HepG2 (cell line): ENCODE measurements around the gene NTN5. TPM values are rescaled to one million over a fixed set of nuclear protein-coding genes. Genes with fewer than 3 reads are reported as not detected.
A peak's percentile ranks its signal among the peaks of the same experiment; 100 is the strongest.

Experiments used
- ARID5B ChIP-seq: IDR thresholded peaks from 2 replicates; pipeline ENCODE4 v1.4.0; 2020; ENCODE audit warnings: mild to moderate bottlenecking, missing genetic modification reagents
- ATAD3A ChIP-seq: sonication (generic); formaldehyde crosslinking; IDR thresholded peaks from 2 replicates; pipeline ENCODE4 v1.4.0; 2020; ENCODE audit warnings: missing genetic modification reagents
- CBFB ChIP-seq: sonication (generic); formaldehyde crosslinking; IDR thresholded peaks from 2 replicates; pipeline ENCODE4 v1.4.0; 2020; ENCODE audit warnings: missing genetic modification reagents
- GABPB1 ChIP-seq: IDR thresholded peaks from 2 replicates; pipeline ENCODE4 v1.6.1; 2016; ENCODE audit warnings: mild to moderate bottlenecking, missing genetic modification reagents, moderate library complexity, missing compliant biosample characterization
- HMGXB4 ChIP-seq, 2 experiments: sonication (generic) in 1 of 2; formaldehyde crosslinking in 1 of 2; IDR thresholded peaks; 2 replicates each; pipeline versions ENCODE4 v1.4.0 to v1.6.1; 2018 to 2020; ENCODE audit warnings: missing genetic modification reagents in 2 of 2, borderline replicate concordance in 1 of 2, low read depth in 1 of 2, mild to moderate bottlenecking in 1 of 2, missing biosample characterization in 1 of 2
- HNRNPL ChIP-seq: fragments of 200-400 bp; formaldehyde crosslinking; IDR thresholded peaks from 2 replicates; pipeline ENCODE4 v1.6.1; 2017; ENCODE audit warnings: mild to moderate bottlenecking, low read depth, low read length
- JUND ChIP-seq: sonication (generic); formaldehyde crosslinking; IDR thresholded peaks from 2 replicates; pipeline ENCODE4 v1.8.0; 2022; ENCODE audit warnings: mild to moderate bottlenecking, missing genetic modification reagents
- KMT2B ChIP-seq: IDR thresholded peaks from 2 replicates; pipeline ENCODE4 v1.6.1; 2016; ENCODE audit warnings: missing genetic modification reagents, missing compliant biosample characterization
- MEF2D ChIP-seq: sonication (generic); formaldehyde crosslinking; IDR thresholded peaks from 2 replicates; pipeline ENCODE4 v1.5.1; 2020; ENCODE audit warnings: mild to moderate bottlenecking, missing genetic modification reagents
- MTA1 ChIP-seq: sonication (generic); formaldehyde crosslinking; IDR thresholded peaks from 2 replicates; pipeline ENCODE4 v1.4.0; 2020; ENCODE audit warnings: missing genetic modification reagents, mild to moderate bottlenecking, borderline replicate concordance
- MTA3 ChIP-seq: sonication (generic); formaldehyde crosslinking; IDR thresholded peaks from 2 replicates; pipeline ENCODE4 v1.4.0; 2020; ENCODE audit warnings: missing genetic modification reagents
- NCOA1 ChIP-seq: sonication (generic); formaldehyde crosslinking; IDR thresholded peaks from 2 replicates; pipeline ENCODE4 v1.9.0; 2021; ENCODE audit warnings: missing genetic modification reagents
- NFYB ChIP-seq: sonication (generic); formaldehyde crosslinking; IDR thresholded peaks from 2 replicates; pipeline ENCODE4 v1.4.0; 2020; ENCODE audit warnings: missing genetic modification reagents
- SALL1 ChIP-seq: sonication (generic); formaldehyde crosslinking; IDR thresholded peaks from 2 replicates; pipeline ENCODE4 v1.8.0; 2022; ENCODE audit warnings: mild to moderate bottlenecking, missing genetic modification reagents
- SIN3B ChIP-seq: fragments of 150-350 bp; IDR thresholded peaks from 2 replicates; pipeline ENCODE4 v1.6.1; 2014; ENCODE audit warnings: low read length
- SYNCRIP ChIP-seq: fragments of 200-400 bp; formaldehyde crosslinking; IDR thresholded peaks from 2 replicates; pipeline ENCODE4 v1.6.1; 2018; ENCODE audit warnings: mild to moderate bottlenecking, low read depth, low read length; ENCODE audit not compliant: insufficient read depth
- TARDBP ChIP-seq: sonication (generic); formaldehyde crosslinking; IDR thresholded peaks from 2 replicates; pipeline ENCODE4 v1.8.0; 2022; ENCODE audit warnings: mild to moderate bottlenecking, missing genetic modification reagents
- ZBTB43 ChIP-seq: sonication (generic); formaldehyde crosslinking; conservative IDR thresholded peaks from 2 replicates; pipeline ENCODE4 v1.4.0; 2020; ENCODE audit warnings: missing genetic modification reagents
- ZFY ChIP-seq: sonication (generic); formaldehyde crosslinking; IDR thresholded peaks from 2 replicates; pipeline ENCODE4 v1.4.0; 2020; ENCODE audit warnings: missing genetic modification reagents
- ZMYM4 ChIP-seq: sonication (generic); formaldehyde crosslinking; IDR thresholded peaks from 2 replicates; pipeline ENCODE4 v1.8.1; 2023; ENCODE audit warnings: mild to moderate bottlenecking, missing genetic modification reagents
- ZNF282 ChIP-seq: fragments of 450-650 bp; IDR thresholded peaks from 2 replicates; pipeline ENCODE4 v1.6.1; 2018; ENCODE audit not compliant: partially characterized antibody
- ZNF772 ChIP-seq: sonication (generic); formaldehyde crosslinking; IDR thresholded peaks from 2 replicates; pipeline ENCODE4 v1.5.0; 2020; ENCODE audit warnings: mild to moderate bottlenecking, missing genetic modification reagents
- ZNF816 ChIP-seq: sonication (generic); formaldehyde crosslinking; IDR thresholded peaks from 2 replicates; pipeline ENCODE4 v1.8.0; 2022; ENCODE audit warnings: missing genetic modification reagents, mild to moderate bottlenecking, borderline replicate concordance
- polyA plus RNA-seq, 8 experiments: library from polyadenylated mRNA; depleted of rRNA in 3 of 8; stranded (reverse) in 7 of 8; unstranded in 1 of 8; fragments of >200 nt; fragmentation: Illumina TruSeq in 4 of 8; extraction: Trizol in 4 of 8; gene quantifications; 2 replicates each; pipeline versions ENCODE4 v1.2.1 to v1.2.3, GENCODE V29; 2011 to 2016; ENCODE audit warnings: low read depth in 4 of 8, missing spikeins in 1 of 8, mixed read lengths in 1 of 8; ENCODE audit not compliant: insufficient read depth in 1 of 8
- total RNA-seq, 5 experiments: library from RNA; depleted of rRNA; stranded (reverse); fragments of >200 nt; fragmentation: Illumina TruSeq; extraction: Trizol; gene quantifications; 2 replicates each; pipeline ENCODE4 v1.2.3, GENCODE V29; 2016; ENCODE audit warnings: low read depth in 1 of 5

The NTN5 gene
- total and polyA plus RNA-seq, 2 of the 13 experiments (the other 11 are each of a cell fraction or from before 2014, with no cell fraction given), result 0.05 TPM; not detected in 1

GRCh38 chr19:48713864-48714755 lies 41.3 kb upstream of the NTN5 start (continued):
- TF ChIP-seq ZFY (CRISPR knock-in tag) (peak; percentile 61; the same call in 1 of the 2 replicates), ATAD3A (CRISPR knock-in tag) (no peak), ARID5B (CRISPR knock-in tag) (0 out of 2 replicates have a peak, but pooled peaks have one; percentile 12), MEF2D (CRISPR knock-in tag) (no peak; the same call in 1 of the 2 replicates), ZNF816 (CRISPR knock-in tag) (0 out of 2 replicates have a peak, but pooled peaks have one; percentile 11), SYNCRIP (no peak), CBFB (0 out of 2 replicates have a peak, but pooled peaks have one; percentile 54), GABPB1 (CRISPR knock-in tag) (peak; percentile 68), KMT2B (CRISPR knock-in tag) (peak; percentile 17; the same call in 1 of the 2 replicates), MTA1 (peak; percentile 25; the same call in 1 of the 2 replicates), ZMYM4 (CRISPR knock-in tag) (no peak), ZNF772 (CRISPR knock-in tag) (no peak), JUND (no peak), NFYB (CRISPR knock-in tag) (peak; percentile 91), HMGXB4 (CRISPR knock-in tag; IDR thresholded peaks at IDR 0.05; ENCODE audit: borderline replicate concordance in 1 of 2, low read depth in 1 of 2) (peak in 1 of 2 experiments; percentile 43; a peak in 2 of 4 replicates), SIN3B (no peak), NCOA1 (CRISPR knock-in tag) (no peak), HNRNPL (0 out of 2 replicates have a peak, but pooled peaks have one; percentile 43), ZNF282 (no peak), MTA3 (CRISPR knock-in tag) (no peak), TARDBP (peak; percentile 26; the same call in 1 of the 2 replicates), ZBTB43 (peak; percentile 74; the same call in 1 of the 2 replicates), SALL1 (CRISPR knock-in tag) (peak; percentile 42; the same call in 1 of the 2 replicates)
